Endometrium (tissue), 2 donors: ENCODE data around the gene PTCSC3.
"Not testable (repeated sequence)": the region's sequence is repeated elsewhere in the genome, so short reads cannot be mapped to it uniquely, and the experiment has no call there.

Experiments used
- FAIRE-seq: peaks from 2 replicates; lab custom pipeline; 2012; peaks lifted over from hg19 to GRCh38; lab: Jason Lieb, UNC
- donor health status: control.
- donor health status: control.

The PTCSC3 gene

DNA sequence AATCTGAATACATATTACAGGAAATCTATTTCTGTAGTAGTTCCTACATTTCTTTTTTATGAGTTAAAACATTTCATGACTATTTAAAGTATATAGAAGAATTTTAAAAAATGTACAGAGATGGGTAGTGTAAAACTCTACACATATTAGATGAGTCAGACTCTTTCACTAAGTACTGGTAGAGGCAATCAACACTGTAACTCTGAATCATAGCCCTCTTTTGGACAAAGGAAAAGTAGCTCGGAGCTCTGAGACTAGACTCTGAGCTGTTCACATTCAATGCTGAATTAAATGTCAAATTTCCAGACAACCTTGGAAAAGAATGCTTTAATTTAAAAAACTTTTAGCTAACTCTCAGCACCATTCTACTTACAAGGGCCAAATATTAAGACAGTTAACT lies 3.4 kb downstream of the PTCSC3 start:
- no peak for FAIRE-seq

DNA sequence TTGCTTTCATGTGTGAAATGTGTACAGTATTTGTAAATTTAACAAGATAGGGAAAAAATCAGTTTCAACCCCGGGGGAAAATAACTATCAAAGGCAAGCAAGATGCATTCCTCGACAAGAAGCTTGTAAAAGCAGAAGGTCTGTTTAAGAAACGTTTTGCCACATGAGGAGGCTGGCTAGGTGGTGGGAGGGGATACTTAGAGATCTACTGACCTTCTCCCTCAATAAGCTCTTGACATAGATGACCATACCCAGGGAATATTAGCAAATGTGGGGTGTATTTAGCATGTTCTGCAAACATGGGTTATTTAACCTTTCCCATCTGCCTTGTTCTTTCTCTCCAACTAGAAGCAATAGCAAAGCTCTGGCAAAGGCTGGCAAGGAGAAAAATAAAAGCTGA lies 4.9 kb downstream of the PTCSC3 start:
- no peak for FAIRE-seq

DNA sequence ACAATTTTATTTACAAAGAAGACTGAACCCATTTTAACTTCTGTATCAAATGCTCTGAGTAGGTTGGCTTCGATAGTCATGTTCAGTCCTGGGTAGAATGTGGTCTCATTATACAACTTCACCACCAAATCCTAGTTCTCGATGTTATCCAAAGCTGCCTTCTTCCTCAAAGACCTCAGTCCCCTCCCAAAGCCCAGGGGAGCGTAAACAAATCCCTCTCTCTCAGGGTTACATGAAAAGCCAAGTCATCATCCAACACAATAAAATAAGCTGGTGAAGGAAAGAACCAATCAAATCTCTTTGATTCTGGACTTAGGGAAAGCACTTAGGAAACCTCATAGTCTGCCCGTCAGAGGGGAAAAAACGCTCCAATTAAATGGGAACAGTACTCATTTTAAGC lies 9.1 kb downstream of the PTCSC3 start:
- no peak for FAIRE-seq

DNA sequence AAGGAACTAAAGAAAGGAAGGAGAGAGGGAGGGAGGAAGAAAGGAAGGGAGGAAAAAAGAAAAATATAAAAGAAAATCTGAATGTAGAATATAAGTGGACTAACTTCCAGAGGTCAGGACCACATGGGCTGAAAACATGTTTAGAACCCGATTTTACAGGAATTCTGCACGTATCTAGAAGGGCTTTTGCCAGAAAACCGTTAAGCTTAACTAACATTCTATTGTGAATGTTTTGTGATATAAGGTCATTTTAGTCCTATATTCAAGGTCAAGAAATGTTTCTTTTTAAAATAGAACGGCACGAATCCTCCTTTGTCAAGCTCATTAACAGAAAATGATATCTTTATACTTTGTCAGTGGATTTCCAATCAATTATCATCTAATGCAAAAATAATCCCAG lies 13.1 kb downstream of the PTCSC3 start:
- no peak for FAIRE-seq

DNA sequence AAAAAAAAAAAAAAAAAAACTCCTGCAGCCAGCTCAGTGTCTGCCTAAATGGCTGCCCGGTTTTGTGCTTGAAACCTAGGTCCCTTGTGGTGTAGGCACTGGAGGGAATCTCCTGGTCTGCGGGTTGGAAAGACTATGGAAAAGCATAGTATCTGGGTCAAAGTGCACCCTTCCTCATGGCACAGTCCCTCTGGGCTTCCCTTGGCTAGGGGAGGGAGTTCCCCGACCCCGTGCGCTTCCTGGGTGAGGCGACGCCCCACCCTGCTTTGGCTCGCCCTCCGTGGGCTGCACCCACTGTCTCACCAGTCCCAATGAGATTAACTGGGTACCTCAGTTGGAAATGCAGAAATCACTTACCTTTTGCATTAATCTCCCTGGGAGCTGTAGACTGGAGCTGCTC lies 14.3 kb downstream of the PTCSC3 start:
- FAIRE-seq, result no peak

DNA sequence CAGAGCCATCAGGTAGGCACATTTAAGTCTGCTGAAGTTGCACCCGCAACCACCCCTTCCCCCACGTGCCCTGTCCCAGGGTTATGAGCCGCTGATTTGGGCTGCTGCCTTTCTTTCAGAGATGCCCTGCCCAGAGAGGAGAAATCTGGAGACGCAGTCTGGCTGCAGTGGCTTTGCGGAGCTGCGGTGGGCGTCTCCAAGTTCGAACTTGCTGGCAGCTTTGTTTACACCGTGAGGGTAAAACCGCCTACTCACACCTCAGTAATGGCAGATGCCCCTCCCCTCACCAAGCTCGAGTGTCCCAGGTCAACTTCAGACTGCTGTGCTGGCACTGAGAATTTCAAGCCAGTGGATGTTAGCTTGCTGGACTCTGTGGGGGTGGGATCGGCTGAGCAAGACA lies 14.7 kb downstream of the PTCSC3 start:
- FAIRE-seq, result no peak

DNA sequence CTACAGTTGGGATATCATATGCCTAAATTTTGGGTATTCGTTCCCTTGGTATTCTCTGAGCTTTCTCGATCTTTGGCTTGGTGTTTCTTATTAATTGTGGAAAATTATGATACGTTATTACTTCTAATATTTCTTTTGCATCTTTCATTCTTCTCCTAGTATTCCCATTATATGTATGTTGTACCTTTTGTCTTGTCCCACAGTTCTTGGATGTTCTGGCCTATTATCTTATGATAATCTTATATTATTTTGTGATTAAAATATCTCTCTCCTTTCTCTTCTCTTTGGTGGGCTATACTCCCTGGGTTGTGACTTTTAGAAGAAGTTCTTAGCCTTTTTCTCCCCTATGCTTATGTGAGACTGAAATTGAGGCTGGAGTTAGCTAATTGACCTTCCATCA lies 25.2 kb downstream of the PTCSC3 start:
- FAIRE-seq, result no peak

DNA sequence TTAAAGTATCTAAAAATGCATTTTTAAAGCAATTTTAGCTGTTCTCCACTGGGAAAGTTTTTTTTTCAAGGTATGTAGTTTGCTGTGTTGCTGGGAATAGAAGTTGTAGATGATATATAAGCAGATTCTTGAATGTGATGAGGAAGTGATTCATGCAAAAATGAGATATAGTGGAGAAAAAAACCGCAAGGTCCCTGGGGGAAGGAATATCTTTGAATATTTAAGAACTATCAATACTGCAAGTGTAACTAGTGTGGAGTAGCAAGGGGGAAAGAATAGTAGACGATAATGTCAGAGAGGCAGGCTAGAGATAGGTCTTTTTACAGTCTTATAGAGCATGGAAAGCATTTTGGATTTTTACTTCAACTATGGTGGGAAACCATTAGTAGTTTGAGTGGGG lies 42.5 kb downstream of the PTCSC3 start:
- FAIRE-seq, result no peak

DNA sequence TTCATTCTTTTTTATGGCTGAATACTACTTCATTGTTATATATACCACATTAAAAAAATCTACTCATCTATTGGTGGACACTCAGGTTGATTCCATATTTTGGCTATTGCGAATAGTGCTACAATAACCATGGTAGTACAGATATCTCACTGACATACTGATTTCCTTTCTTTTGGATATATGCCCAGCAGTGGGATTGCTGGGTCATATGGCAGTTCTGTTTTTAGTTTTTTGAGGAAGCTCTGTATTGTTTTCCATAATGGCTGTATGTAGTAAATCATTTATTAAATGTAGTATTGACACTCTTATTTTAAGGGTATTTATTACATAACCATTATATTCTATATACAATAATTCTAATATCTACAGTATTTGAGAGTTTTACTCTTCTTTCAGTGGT lies 43.7 kb downstream of the PTCSC3 start:
- no peak for FAIRE-seq

- no peak for FAIRE-seq
Measured at GRCh38 chr14:36130186-36130585, 46.3 kb downstream of the PTCSC3 start.

- FAIRE-seq, result no peak
Measured at GRCh38 chr14:36129181-36129580, 47.3 kb downstream of the PTCSC3 start.

DNA sequence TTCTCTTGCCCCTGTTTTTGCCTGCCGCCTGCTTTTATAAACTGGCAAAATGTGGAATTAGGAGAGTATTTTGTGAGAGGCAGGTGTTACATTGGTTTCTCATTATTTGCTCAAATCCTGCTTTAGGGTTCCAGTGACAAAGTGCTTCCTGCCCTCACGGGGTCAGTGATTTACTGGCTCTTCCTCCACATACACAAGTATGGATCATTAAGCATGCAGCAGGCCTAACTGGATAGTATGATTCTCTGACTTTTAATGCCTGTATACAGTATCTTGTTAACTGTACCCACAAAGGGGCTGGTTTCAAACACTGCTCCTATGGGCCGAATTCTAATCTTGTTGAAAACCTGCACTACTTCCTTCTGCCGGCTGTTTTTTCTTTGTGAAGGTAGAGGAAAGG lies 63.2 kb downstream of the PTCSC3 start:
- FAIRE-seq, result no peak

DNA sequence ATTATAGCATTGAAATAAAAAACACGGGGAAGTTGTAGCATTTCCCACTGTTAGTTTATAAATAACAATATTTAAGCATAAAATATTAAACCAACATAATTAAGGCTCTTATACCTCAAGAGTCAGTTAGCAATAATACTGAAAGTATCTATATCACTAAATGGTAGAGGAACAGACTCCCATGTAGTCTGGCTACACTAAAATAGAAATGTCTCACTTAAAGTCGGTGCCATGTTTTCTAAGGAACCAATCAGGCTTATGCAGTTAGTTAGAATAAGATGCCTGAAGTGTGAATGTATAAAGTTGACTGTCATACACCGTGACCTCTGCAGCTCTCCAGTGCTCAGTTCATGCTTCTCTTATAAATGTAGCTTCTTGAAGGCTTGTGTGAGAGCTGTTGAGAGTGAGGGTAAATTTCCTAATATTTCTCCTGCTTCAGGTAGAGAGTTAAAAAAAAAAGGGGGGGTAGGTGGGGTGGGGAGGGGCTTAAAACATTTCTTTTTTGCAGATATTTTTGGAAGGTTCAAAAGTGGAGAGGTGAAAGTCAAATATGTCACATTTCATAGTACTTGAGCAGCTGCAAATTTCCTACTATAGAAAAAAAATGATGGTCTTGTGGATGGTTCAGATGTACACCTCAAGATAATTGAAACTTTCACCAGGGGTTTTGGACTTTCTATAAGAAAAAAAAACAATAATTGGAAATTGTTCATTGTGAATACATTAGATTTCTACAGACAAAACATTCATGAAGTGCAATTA lies 64.5 kb downstream of the PTCSC3 start:
- FAIRE-seq, result no peak

GRCh38 chr14:36105401-36105800 lies 71.1 kb downstream of the PTCSC3 start:
- no peak for FAIRE-seq

DNA sequence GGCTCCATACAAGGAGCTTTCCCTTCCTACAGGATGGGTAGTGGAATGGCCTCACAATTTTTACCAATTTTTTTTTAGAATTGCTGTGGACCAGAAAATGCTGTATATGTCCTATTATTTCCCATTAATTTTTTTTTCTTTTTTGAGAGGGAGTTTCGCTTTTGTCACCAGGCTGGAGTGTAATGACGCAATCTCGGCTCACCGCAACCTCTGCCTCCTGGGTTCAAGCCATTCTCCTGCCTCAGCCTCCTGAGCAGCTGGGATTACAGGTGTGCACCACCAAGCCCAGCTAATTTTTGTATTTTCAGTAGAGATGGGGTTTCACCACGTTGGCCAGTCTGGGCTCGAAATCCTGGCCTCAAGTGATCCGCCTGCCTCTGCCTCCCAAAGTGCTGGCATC lies 72.3 kb downstream of the PTCSC3 start:
- not testable (repeated sequence) for FAIRE-seq

- FAIRE-seq, result no peak
Measured at GRCh38 chr14:36099619-36100018, 76.9 kb downstream of the PTCSC3 start.

DNA sequence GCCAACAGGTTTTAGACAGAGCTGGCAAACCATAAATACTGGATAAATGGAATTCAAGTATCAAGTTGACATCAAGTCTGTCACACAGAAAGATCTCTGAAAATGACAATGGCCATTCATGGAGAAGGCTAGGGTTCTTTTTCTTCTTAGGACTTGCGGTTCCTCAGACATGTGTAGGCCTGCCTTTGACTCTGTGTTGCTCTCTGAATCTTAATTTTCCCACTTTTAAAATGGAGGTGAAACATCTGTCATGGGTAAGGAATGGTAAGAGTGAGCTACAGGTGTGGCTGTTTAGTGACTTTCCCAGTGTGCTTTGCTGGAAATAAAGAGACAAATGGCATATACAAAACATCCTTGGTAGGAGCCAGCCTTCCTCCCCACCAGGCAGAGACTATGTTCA lies 79.2 kb downstream of the PTCSC3 start:
- no peak for FAIRE-seq

- FAIRE-seq, result no peak
Measured at GRCh38 chr14:36096090-36096489, 80.4 kb downstream of the PTCSC3 start.

DNA sequence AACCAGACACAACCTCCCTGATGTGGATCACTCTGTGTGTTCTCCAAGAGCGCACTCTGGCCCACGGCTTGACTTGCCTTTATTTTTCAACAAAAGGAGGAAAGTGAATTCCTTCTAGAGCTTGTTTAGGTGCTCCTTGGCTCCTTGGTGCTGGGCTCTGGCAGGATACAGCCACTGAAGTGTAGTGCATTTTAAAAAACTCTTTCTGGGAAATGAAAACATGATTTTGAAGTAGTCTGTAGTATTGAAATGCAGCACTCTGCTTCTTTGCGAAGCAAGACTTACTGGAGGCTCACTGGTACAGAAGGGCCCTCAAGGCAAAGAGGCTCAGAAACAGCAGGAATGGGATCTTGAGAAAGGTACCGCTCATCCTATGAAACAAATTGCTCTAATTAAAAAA lies 81.6 kb downstream of the PTCSC3 start:
- no peak for FAIRE-seq

GRCh38 chr14:36091096-36091495 lies 85.4 kb downstream of the PTCSC3 start:
- FAIRE-seq, result no peak

DNA sequence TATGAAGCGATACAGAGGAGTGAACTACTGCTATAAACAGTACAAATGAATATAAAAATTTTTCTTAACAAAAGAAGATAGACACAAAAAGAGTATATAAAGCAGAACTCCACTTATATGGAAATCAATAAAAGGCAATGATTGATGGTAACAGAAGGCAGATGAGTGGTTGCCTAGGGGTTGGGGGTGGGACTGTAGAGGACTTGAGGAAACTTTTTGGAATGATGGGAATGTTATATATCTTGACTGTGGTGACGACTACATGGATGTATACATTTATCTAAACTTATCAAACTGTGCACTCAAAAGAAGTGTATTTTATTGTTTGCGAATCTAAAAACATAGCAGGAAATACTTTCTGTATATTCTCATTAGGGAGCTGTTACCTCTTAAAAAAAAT lies 89.1 kb downstream of the PTCSC3 start:
- FAIRE-seq, result no peak

DNA sequence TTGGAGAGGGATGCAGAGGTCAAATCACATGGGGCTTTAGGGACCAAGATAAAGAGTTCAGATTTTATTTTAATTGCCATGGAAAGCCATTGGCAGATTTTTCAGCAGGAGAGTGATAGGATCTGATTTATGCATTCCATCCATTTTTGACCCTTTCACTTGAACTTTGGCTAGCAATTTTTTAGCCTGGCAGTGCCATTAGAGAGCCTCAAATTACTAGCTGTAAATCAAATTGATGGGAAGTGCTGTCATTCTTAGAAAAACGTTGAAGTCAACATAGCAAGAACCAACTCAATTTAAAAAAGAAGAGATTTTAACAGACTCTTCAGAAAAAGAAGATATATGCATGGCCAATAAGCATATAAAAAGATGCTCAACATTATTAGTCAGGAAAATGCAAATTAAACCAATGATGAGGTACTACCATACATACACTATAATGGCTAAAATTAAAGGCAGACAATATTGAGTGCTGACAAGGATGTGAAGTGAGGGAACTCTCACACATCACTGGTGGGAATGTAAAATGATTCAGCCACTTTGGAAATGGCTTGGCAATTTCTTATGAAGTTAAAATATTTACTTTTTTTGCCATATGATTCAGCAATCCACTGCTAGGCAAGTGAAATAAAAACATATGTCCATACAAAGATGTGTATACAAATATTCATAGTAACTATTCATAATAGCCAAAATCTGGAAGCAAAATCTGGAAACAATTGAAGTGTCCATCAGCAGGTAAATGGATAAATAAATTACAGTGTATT lies 89.7 kb downstream of the PTCSC3 start:
- FAIRE-seq, result no peak

DNA sequence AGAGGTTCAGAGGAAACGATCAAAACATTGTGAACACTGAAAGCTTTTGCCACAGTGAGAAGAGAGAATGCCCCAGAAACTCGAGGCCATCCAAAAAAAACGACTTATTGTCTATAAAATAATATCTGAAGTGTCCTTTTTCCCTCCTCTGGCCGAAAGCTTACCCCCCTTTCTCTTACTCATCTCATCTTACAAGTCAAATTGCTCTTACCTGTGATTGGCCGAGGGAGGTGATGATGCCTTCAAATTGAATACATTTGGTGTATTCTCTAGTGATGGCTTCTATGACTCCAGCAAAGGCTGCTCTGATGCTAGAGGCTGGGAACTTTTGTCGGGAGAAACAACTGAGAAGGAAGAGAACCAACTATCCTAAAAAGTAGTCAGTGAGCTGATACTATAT lies 90.7 kb downstream of the PTCSC3 start:
- FAIRE-seq, result no peak
